ENCODE measurements around the gene MRPS26. TPM values are rescaled to one million over a fixed set of nuclear protein-coding genes. Genes with fewer than 3 reads are reported as not detected.
"Not testable (repeated sequence)": the region's sequence is repeated elsewhere in the genome, so short reads cannot be mapped to it uniquely, and the experiment has no call there.

MRPS26 gene
- polyA plus RNA-seq, 4 donors, result 58.4 to 77.5 (median 66.9) TPM

DNA sequence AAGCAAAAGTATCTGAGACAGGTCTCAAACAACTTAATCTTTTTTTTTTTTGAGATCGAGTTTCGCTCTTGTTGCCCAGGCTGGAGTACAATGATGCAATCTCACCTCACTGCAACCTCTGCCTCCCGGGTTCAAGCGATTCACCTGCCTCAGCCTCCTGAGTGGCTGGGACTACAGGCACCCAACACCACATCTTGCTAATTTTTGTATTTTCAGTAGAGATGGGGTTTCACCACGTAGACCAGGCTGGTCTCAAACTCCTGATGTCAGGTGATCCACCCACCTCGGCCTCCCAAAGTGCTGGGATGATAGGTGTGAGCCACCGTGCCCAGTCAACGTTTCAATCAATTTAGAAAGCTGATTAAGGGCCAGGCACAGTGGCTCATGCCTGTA, 27.4 kb downstream of the MRPS26 start:
- DNase-seq; H3K36me3 ChIP-seq (ENCODE audit: control insufficient read depth in 3 of 3, insufficient read depth in 2 of 3, low read depth in 1 of 3, low read length in 3 of 3); H3K9me3 ChIP-seq (ENCODE audit: control insufficient read depth in 2 of 2, insufficient read depth in 1 of 2, low read depth in 1 of 2, low read length in 1 of 2); FAIRE-seq; H3K4me3 ChIP-seq (ENCODE audit: low read depth in 1 of 3, low read length in 3 of 3); H3K27ac ChIP-seq (ENCODE audit: low read depth in 1 of 3, low read length in 2 of 3): not testable (repeated sequence)
- H3K4me1 ChIP-seq (ENCODE audit: control insufficient read depth in 3 of 3, insufficient read depth in 2 of 3, low read depth in 1 of 3, low read length in 2 of 3), result peaks cover 0 to 13% (median 3%) of the 10 kb centered on the region in 3 donors
- peaks cover 0 to 13% (median 0%) of the 10 kb centered on the region in 3 donors for H3K27me3 ChIP-seq (ENCODE audit: control insufficient read depth in 3 of 3, insufficient read depth in 3 of 3, low read length in 3 of 3)
- 91 to 94% (median 94%) methylated on average over 8 of the region's 8 CpGs for WGBS, 3 donors

DNA sequence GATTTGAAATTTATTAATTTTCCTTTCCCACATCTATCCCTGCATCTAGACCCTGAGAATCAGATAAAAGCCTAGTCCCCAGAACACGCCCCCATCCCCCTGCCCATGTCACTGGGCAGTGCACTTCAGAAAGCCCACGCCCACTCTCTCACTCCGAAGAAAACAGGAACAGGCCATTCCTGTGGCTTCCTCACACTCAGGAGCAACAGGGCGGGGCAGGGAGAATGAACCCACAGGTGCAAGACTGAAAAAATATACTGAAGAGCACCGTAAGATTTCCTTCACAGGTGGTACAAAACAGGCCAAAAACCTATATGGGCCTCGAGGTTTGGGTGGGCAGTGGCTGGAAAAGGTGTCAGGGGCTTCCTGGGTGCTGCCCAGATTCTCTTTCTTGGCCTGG, 29.0 kb downstream of the MRPS26 start:
- WGBS, 3 donors, result 12 to 39% (median 30%) methylated on average over 6 of the region's 6 CpGs
- DNase-seq, result peak; percentile 28 to 44
- no peak overlapping the region for H3K27ac ChIP-seq (ENCODE audit: low read depth in 1 of 3, low read length in 2 of 3)
- H3K36me3 ChIP-seq (ENCODE audit: control insufficient read depth in 3 of 3, insufficient read depth in 2 of 3, low read depth in 1 of 3, low read length in 3 of 3), result no peaks in the 10 kb centered on the region
- no peak overlapping the region for H3K4me3 ChIP-seq (ENCODE audit: low read depth in 1 of 3, low read length in 3 of 3)
- peaks cover 0 to 4% of the 10 kb centered on the region in 2 donors for H3K9me3 ChIP-seq (ENCODE audit: control insufficient read depth in 2 of 2, insufficient read depth in 1 of 2, low read depth in 1 of 2, low read length in 1 of 2)
- no peak for FAIRE-seq
- H3K4me1 ChIP-seq (ENCODE audit: control insufficient read depth in 3 of 3, insufficient read depth in 2 of 3, low read depth in 1 of 3, low read length in 2 of 3), result peaks cover 0 to 13% (median 3%) of the 10 kb centered on the region in 3 donors
- peaks cover 0 to 15% (median 0%) of the 10 kb centered on the region in 3 donors for H3K27me3 ChIP-seq (ENCODE audit: control insufficient read depth in 3 of 3, insufficient read depth in 3 of 3, low read length in 3 of 3)

DNA sequence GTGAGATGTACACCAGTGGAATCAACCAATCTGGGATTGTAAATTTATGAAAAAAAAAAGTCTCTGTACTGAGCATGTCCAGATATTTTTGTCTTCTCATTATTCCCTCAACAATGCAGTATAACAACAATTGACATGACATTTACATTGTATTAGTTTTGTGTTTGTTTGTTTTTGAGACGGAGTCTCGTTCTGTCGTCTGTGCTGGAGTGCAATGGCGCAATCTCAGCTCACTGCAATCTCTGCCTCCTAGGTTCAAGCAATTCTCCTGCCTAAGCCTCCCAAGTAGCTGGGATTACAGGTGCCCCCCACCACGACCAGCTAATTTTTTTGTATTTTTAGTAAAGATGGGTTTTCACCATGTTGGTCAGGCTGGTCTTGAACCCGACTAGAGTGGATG, 29.5 kb downstream of the MRPS26 start:
- DNase-seq; FAIRE-seq; H3K27ac ChIP-seq (ENCODE audit: low read depth in 1 of 3, low read length in 2 of 3); H3K36me3 ChIP-seq (ENCODE audit: control insufficient read depth in 3 of 3, insufficient read depth in 2 of 3, low read depth in 1 of 3, low read length in 3 of 3); H3K9me3 ChIP-seq (ENCODE audit: control insufficient read depth in 2 of 2, insufficient read depth in 1 of 2, low read depth in 1 of 2, low read length in 1 of 2); H3K4me3 ChIP-seq (ENCODE audit: low read depth in 1 of 3, low read length in 3 of 3): not testable (repeated sequence)
- H3K4me1 ChIP-seq (ENCODE audit: control insufficient read depth in 3 of 3, insufficient read depth in 2 of 3, low read depth in 1 of 3, low read length in 2 of 3), result peaks cover 0 to 13% (median 3%) of the 10 kb centered on the region in 3 donors
- peaks cover 0 to 16% (median 0%) of the 10 kb centered on the region in 3 donors for H3K27me3 ChIP-seq (ENCODE audit: control insufficient read depth in 3 of 3, insufficient read depth in 3 of 3, low read length in 3 of 3)
- WGBS, 3 donors, result 69 to 80% (median 75%) methylated on average over 6 of the region's 6 CpGs

DNA sequence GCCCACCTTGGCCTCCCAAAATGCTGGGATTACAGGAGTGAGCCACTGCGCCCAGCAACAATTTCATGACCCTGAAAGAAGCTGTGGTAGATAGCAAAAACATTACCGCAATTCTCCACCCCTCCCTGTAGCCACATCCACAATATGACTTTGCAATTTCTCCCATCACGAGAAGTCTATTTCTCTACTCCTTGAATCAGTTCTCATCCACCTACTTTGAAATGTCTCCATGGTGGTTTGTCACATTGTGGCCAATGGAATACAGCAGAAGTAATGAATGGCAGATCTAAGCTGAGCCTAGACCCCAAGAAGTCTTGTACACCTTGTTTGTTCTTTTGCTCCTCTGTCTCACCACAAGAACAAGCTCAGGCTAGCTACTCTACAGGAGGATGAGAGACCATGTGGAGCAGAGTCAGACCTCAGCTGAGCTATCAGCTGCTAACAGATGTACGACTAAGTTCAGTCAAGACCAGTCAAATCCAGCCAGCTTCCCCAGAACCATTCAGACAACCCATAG, 31.8 kb downstream of the MRPS26 start:
- peaks cover 0 to 8% (median 0%) of the 10 kb centered on the region in 3 donors for H3K4me1 ChIP-seq (ENCODE audit: control insufficient read depth in 3 of 3, insufficient read depth in 2 of 3, low read depth in 1 of 3, low read length in 2 of 3)
- H3K27ac ChIP-seq (ENCODE audit: low read depth in 1 of 3, low read length in 2 of 3), result no peak overlapping the region
- peaks cover 3 to 32% (median 4%) of the 10 kb centered on the region in 3 donors for H3K27me3 ChIP-seq (ENCODE audit: control insufficient read depth in 3 of 3, insufficient read depth in 3 of 3, low read length in 3 of 3)
- 76 to 91% (median 79%) methylated on average over 4 of the region's 4 CpGs for WGBS, 3 donors
- FAIRE-seq (no peak), DNase-seq (no peak)
- H3K9me3 ChIP-seq (ENCODE audit: control insufficient read depth in 2 of 2, insufficient read depth in 1 of 2, low read depth in 1 of 2, low read length in 1 of 2), result peaks cover 0 to 1% of the 10 kb centered on the region in 2 donors
- no peak overlapping the region for H3K4me3 ChIP-seq (ENCODE audit: low read depth in 1 of 3, low read length in 3 of 3)
- no peaks in the 10 kb centered on the region for H3K36me3 ChIP-seq (ENCODE audit: control insufficient read depth in 3 of 3, insufficient read depth in 2 of 3, low read depth in 1 of 3, low read length in 3 of 3)

DNA sequence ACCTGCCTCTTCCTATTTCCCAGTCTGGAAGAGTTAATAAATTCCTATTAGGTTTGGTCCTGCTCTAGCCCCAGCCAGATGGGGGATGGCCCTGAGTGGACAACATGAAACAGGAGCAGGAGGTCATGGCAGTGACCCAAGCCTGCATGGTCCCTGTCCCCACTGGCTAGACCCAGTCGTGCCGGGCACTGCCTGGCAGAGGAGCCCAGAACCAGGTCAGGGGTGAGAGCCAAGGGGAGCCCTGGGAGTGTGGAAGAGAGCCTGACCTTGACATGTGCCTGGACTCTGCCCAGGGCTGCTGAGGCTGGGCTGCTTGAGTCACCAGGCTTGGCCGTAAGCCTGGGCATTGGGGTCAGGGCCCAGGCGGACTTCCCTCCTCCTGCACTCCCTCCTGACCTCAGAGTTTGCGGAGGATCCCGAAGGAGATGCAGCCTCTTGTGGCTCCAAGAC, 35.1 kb downstream of the MRPS26 start:
- 59 to 78% (median 64%) methylated on average over 5 to 6 of the region's 6 CpGs for WGBS, 3 donors
- Histone ChIP-seq H3K36me3 (ENCODE audit: control insufficient read depth in 3 of 3, insufficient read depth in 2 of 3, low read depth in 1 of 3, low read length in 3 of 3) (no peaks in the 10 kb centered on the region), H3K4me1 (ENCODE audit: control insufficient read depth in 3 of 3, insufficient read depth in 2 of 3, low read depth in 1 of 3, low read length in 2 of 3) (no peaks in the 10 kb centered on the region), H3K4me3 (ENCODE audit: low read depth in 1 of 3, low read length in 3 of 3) (no peak overlapping the region), H3K9me3 (ENCODE audit: control insufficient read depth in 2 of 2, insufficient read depth in 1 of 2, low read depth in 1 of 2, low read length in 1 of 2) (no peaks in the 10 kb centered on the region), H3K27me3 (ENCODE audit: control insufficient read depth in 3 of 3, insufficient read depth in 3 of 3, low read length in 3 of 3) (peaks cover 6 to 41% (median 13%) of the 10 kb centered on the region in 3 donors), H3K27ac (ENCODE audit: low read depth in 1 of 3, low read length in 2 of 3) (no peak overlapping the region)
- DNase-seq, result peak in 1 of 2 donors; percentile 29
- FAIRE-seq, result no peak

DNA sequence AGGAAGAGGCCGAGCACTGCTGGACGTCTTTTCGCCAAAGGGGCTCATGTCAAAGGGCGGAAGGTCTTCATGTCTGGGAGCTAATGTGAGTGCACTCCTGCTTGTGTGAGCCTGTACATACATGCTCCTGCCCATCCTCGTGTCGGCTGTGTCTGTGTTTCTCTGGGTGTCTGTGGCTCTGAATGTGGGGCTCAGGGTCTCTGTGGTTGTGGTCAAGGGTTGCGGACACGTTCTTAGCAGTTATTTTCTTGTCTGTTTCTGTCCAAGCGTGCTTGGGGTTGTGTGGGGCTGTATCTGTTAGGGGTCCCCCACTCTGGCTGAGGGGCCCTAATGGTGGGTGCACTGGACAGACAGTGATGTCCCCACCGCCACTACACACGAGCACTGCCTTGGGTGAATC, 35.8 kb downstream of the MRPS26 start:
- H3K27me3 ChIP-seq (ENCODE audit: control insufficient read depth in 3 of 3, insufficient read depth in 3 of 3, low read length in 3 of 3), result peaks cover 6 to 41% (median 13%) of the 10 kb centered on the region in 3 donors
- no peaks in the 10 kb centered on the region for H3K9me3 ChIP-seq (ENCODE audit: control insufficient read depth in 2 of 2, insufficient read depth in 1 of 2, low read depth in 1 of 2, low read length in 1 of 2)
- no peak overlapping the region for H3K27ac ChIP-seq (ENCODE audit: low read depth in 1 of 3, low read length in 2 of 3)
- no peak overlapping the region for H3K4me3 ChIP-seq (ENCODE audit: low read depth in 1 of 3, low read length in 3 of 3)
- DNase-seq, result no peak
- 81 to 89% (median 85%) methylated on average over 11 of the region's 11 CpGs for WGBS, 3 donors
- no peaks in the 10 kb centered on the region for H3K36me3 ChIP-seq (ENCODE audit: control insufficient read depth in 3 of 3, insufficient read depth in 2 of 3, low read depth in 1 of 3, low read length in 3 of 3)
- FAIRE-seq, result no peak
- H3K4me1 ChIP-seq (ENCODE audit: control insufficient read depth in 3 of 3, insufficient read depth in 2 of 3, low read depth in 1 of 3, low read length in 2 of 3), result no peaks in the 10 kb centered on the region

DNA sequence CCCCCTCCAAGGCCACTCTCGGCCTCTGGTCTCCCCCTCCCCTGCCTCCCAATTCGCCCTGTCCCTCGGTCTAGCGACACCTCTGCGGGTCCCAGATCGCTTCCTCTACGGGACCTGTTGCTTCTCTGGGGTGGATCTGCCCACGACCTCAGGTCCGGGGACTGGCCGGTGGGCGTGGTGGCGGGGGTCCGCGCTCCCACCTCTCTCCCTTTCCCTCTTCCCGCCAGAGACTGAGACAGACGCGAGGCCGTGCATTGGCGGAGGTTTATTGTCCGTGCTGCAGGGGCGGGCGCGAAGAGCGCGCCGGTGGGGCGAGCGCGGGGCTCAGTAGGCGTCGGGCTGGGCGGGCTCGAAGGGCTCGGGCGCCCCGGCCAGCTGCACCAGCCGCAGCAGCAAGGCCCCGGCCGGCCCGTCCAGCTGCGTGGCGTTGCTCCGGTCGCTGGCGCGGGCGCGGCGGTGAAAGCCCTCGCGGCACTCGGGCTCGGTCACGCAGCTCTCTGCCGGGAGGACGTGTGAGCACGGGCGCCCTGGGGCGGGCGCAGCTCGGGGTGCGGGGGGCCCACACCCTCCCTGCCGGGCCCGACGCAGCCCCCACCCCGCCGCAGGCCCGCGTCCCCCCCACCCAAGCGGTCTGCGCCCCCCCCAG, 36.6 kb downstream of the MRPS26 start:
- WGBS, 3 donors, result 4 to 9% (median 4%) methylated on average over 42 to 71 of the region's 71 CpGs
- Histone ChIP-seq H3K27ac (ENCODE audit: low read depth in 1 of 3, low read length in 2 of 3) (no peak overlapping the region), H3K4me3 (ENCODE audit: low read depth in 1 of 3, low read length in 3 of 3) (peak overlapping the region in 1 of 3 donors; percentile 50), H3K9me3 (ENCODE audit: control insufficient read depth in 2 of 2, insufficient read depth in 1 of 2, low read depth in 1 of 2, low read length in 1 of 2) (no peaks in the 10 kb centered on the region), H3K4me1 (ENCODE audit: control insufficient read depth in 3 of 3, insufficient read depth in 2 of 3, low read depth in 1 of 3, low read length in 2 of 3) (no peaks in the 10 kb centered on the region), H3K27me3 (ENCODE audit: control insufficient read depth in 3 of 3, insufficient read depth in 3 of 3, low read length in 3 of 3) (peaks cover 6 to 38% (median 13%) of the 10 kb centered on the region in 3 donors), H3K36me3 (ENCODE audit: control insufficient read depth in 3 of 3, insufficient read depth in 2 of 3, low read depth in 1 of 3, low read length in 3 of 3) (no peaks in the 10 kb centered on the region)
- no peak for FAIRE-seq
- DNase-seq, result peak in 1 of 2 donors; percentile 48

DNA sequence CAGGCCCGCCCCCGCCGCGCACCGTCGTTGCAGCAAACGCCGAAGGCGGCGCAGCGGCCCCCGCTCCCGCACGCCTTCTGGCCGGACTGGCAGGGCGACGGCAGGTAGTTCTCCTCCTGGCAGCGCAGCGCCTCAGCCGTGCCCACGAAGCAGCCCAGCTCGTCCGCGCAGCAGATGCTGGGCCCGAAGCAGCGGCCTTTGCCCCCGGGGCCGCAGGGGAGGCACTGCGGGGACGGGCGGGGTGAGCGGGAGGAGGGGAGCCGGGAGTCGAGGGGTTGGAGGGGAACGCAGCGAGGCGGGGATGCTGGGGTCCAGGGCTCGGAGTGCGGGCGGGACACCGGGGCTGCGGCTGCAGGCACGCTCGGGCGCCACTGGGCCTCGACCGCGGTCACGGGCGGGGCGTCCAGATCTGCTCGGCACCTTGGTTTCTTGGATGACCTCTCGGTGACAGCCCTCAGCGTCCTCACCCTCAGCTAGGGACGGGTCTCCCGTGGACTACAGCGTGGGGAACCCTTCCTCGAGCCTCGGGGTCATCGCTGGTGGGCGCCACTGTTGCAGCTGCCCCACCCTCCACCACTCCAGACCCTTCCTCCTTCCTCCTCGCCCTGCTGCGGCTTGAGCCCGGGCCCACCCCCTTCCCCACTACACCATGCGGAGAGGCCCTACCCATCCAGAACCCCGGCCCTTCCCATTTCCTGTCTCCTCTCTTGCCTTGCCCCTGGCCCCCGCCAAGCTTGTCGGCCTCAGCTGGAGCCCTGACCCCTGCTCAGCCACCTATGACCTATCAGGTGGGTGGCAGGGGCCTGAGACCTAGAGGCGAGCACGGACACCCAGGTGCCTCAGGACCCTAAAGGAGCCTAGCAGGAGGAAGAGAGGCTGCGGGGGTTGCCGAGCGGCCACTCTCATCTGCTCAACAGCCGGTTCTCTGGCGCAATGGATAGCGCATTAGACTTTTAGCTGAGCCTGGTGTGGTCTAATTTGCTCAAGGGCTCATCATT, 37.4 kb downstream of the MRPS26 start:
- no peaks in the 10 kb centered on the region for H3K36me3 ChIP-seq (ENCODE audit: control insufficient read depth in 3 of 3, insufficient read depth in 2 of 3, low read depth in 1 of 3, low read length in 3 of 3)
- no peaks in the 10 kb centered on the region for H3K9me3 ChIP-seq (ENCODE audit: control insufficient read depth in 2 of 2, insufficient read depth in 1 of 2, low read depth in 1 of 2, low read length in 1 of 2)
- H3K4me1 ChIP-seq (ENCODE audit: control insufficient read depth in 3 of 3, insufficient read depth in 2 of 3, low read depth in 1 of 3, low read length in 2 of 3), result no peaks in the 10 kb centered on the region
- peaks cover 6 to 36% (median 13%) of the 10 kb centered on the region in 3 donors for H3K27me3 ChIP-seq (ENCODE audit: control insufficient read depth in 3 of 3, insufficient read depth in 3 of 3, low read length in 3 of 3)
- DNase-seq (peak; percentile 25 to 43), FAIRE-seq (no peak)
- no peak overlapping the region for H3K27ac ChIP-seq (ENCODE audit: low read depth in 1 of 3, low read length in 2 of 3)
- 13 to 23% (median 19%) methylated on average over 35 to 76 of the region's 76 CpGs for WGBS, 3 donors
- H3K4me3 ChIP-seq (ENCODE audit: low read depth in 1 of 3, low read length in 3 of 3), result peak overlapping the region in 1 of 3 donors; percentile 50

Measured in small intestine (tissue), 7 donors.